ENCODE measurements around the gene PPP2R1B. TPM values are rescaled to one million over a fixed set of nuclear protein-coding genes. Genes with fewer than 3 reads are reported as not detected.

Gene PPP2R1B
- polyA plus RNA-seq, 3 donors: 21.1 to 27.5 (median 22.4) TPM

DNA sequence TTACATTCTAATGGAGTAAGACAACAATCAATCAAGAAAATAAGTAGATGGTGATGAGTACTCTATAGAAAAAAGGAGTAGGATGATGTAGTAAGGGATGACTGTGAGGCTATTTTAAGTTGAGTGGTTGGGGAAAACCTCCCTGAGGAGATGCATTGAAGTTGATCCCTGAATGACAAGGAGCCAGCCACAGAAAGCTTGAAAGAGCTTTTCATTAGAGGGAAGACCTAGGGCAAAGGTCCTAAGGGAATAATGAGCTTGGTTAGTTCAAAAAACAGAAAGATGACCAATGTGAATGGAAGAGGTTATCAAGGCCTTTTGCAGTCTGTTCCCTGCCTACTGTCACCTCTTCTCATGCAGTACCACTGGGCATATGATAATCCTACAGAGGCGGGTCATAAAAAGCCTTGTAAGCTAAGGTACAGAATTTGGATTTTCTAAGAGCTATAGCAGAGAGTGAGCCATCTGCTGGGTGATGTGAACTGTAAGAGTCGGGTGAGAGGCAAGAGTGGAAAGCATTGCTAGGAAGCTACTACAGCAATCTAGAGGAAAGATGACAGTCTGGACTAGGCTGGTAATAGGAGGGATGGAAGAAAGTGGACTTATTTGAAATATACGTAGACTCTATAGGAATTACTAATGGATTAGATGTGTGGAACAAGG is 3.1 kb downstream of the PPP2R1B start:
- no peak for DNase-seq (ENCODE audit: extremely low read depth in 1 of 11, low read depth in 9 of 11, low spot score in 4 of 11)

DNA sequence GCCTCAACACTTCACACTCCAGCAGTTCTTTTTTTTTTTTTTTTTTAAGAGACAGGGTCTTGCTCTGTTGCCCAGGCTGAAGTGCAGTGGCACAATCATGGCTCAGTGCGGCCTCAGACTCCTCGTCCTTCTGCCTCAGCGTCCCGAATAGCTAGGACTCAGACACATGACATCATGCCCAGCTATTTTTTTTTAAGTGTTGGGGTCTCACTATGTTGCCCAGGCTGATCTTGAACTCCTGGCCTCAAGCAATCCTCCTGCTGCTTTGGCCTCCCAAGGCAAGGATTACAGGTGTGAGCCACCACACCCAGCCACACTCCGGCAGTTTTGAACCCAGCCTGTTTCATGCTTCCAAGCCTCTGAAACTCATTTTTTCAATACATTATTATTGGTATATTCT is 3.7 kb downstream of the PPP2R1B start:
- no peak for DNase-seq (ENCODE audit: extremely low read depth in 1 of 11, low read depth in 9 of 11, low spot score in 4 of 11)

- DNase-seq (ENCODE audit: extremely low read depth in 1 of 11, low read depth in 9 of 11, low spot score in 4 of 11): no peak
Observed at GRCh38 chr11:111761036-111761435, 5.2 kb downstream of the PPP2R1B start.

DNA sequence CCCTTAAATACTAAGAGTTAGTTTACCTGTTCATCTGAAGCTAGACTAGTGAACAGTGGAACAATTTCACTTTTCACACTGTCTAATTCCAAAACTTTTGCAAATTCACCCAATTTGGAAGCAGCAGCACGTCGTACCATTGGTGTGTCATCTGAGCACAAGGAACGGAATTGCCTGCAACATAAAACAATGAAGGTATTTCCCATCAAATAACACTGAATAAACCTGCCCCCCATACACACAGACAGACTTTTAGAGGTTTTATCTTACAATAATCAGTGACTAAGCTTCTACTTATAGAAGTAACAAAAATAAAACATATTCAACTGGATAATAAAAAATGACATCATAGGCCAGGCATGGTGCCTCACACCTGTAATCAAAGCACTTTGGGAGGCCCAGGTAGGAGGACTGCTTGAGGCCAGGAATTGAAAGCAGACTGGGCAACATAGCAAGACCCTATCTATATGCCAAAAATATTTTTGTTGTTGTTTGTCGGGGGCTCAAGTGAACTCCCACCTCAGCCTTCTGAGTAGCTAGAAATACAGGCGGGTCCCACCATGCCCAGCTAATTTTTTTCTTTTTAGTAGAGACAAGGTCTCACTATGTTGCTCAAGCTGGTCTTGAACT is 6.3 kb downstream of the PPP2R1B start:
- no peak for DNase-seq (ENCODE audit: extremely low read depth in 1 of 11, low read depth in 9 of 11, low spot score in 4 of 11)

DNA sequence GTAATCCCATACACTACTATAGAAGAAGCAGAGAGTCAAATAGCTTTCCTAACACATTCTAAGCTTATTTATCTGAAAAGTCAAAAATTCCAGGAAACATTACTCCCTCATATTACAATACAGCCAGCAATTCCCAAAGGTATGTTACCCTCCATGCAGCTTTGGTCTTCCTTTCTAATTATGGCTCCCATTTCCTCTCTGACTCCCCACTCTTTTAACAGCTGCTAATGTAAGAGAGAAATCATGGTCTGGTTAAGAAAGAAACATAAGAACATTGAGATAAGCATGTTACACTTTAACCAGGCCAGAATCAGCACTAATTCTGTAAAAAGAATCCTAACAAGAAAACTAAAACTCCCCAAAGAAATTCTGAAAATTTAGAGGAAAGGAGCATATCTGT is 6.8 kb downstream of the PPP2R1B start:
- DNase-seq (ENCODE audit: extremely low read depth in 1 of 11, low read depth in 9 of 11, low spot score in 4 of 11): no peak

DNA sequence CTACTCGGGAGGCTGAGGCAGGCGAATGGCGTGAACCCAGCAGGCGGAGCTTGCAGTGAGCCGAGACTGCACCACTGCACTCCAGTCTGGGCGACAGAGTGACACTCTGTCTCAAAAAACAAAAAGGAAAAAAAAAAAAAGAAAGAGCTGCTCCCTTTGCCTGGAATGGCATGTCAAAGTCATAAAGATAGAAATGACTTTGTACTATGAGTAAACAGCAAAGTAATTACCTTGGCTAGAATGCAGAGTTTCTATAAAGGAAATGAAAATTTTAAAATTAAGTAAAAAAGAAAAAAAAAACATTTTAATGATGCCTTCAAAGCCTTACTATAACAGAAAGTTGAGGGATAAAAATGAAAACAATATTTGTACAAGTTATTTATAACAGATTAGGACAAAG is 10.1 kb downstream of the PPP2R1B start:
- no peak for DNase-seq (ENCODE audit: extremely low read depth in 1 of 11, low read depth in 9 of 11, low spot score in 4 of 11)

DNA sequence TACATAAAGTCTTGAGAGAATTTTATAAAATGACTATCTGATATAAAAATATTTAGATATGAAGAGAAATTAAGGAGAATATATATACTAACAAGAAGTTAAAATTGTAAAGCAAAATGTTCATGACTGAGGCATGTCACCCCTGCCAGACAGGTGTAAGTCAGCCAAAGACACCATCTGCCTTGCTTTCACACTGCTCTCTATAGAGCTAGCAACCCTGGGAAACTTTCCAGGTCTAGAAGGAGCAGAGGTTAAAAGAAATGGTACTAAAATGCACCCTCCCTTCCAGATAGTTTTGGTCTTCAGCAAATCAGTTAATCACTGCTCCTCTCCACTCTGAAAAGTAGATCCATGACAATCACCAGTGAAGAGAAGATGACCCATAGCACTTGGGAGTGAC is 16.5 kb downstream of the PPP2R1B start:
- no peak for DNase-seq (ENCODE audit: extremely low read depth in 1 of 11, low read depth in 9 of 11, low spot score in 4 of 11)

DNA sequence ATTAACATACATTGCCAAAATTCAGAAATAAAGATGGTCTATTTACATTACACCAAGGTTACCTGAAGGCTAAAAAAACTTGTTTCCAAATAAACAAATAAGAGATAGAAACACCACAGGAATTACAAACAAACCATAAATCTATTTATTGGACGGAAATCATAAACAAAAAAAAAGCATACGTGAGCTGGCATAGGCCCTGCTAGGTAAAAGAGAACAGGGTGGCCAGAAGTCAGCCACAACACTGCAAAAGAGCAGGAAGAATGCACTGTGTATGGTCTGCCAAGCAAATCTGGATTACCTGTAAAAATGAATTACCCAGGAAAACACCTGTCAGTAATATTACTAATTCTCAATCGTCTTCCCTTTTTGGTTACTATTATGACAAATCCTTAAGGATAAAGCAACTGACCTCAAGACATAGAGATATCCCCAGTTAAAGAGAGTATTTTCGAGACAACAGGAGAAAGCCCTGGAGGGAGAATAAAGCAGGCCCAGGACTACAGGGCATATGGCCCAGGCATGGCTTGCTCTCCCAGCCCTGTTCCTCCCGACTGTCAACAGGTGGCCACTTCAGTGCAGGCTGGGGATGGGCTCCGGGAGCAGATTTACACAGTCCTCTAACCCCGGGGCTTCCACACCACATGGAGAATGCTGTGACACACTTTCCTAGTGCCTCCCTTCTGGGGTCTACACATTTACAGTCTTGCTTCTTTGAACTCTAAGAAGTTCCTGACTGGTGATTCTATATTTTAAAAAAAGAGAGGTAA is 18.0 kb downstream of the PPP2R1B start:
- no peak for DNase-seq (ENCODE audit: extremely low read depth in 1 of 11, low read depth in 9 of 11, low spot score in 4 of 11)

- no peak for DNase-seq (ENCODE audit: extremely low read depth in 1 of 11, low read depth in 9 of 11, low spot score in 4 of 11)
Observed at GRCh38 chr11:111745719-111746504, 20.3 kb downstream of the PPP2R1B start.

DNA sequence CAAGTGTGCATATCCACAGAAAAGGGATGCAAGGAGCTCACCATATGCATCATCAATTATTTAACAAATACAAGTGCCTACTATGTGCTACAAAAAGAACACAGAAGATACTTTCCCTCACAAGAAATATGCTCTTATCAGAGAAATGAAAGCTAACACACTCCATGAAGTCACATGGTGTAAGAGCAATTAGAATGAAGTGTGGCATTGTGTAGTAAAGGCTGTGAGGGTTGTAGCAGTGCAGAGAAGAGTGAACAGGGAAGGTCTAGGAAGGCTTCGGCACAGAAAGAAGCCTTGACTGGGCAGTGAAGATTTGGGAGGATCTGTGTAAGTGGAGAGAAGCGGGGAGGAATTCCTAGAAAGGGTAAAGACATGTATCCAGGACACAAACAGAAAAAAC is 22.5 kb downstream of the PPP2R1B start:
- DNase-seq (ENCODE audit: extremely low read depth in 1 of 11, low read depth in 9 of 11, low spot score in 4 of 11): no peak

DNA sequence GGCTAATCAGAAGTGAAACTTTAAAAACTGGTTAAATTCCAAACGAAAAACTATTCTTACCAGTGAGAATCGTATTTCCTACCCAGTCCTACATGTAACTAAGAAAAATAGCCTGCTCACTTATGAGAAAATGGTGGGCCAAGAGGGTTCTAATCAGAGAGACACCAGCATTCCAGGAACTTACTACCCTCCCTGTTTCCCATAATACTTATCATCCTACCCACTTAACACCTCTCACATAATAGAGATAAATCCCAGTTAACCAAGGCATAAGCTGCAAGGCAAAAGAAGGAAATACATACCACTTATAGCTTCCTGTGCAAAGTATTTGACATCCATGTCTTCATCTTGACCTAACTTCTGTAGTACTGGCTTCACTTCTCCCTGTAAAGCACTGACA is 24.4 kb downstream of the PPP2R1B start:
- no peak for DNase-seq (ENCODE audit: extremely low read depth in 1 of 11, low read depth in 9 of 11, low spot score in 4 of 11)

GRCh38 chr11:111739299-111739698 is 26.9 kb downstream of the PPP2R1B start:
- DNase-seq (ENCODE audit: extremely low read depth in 1 of 11, low read depth in 9 of 11, low spot score in 4 of 11): no peak

DNA sequence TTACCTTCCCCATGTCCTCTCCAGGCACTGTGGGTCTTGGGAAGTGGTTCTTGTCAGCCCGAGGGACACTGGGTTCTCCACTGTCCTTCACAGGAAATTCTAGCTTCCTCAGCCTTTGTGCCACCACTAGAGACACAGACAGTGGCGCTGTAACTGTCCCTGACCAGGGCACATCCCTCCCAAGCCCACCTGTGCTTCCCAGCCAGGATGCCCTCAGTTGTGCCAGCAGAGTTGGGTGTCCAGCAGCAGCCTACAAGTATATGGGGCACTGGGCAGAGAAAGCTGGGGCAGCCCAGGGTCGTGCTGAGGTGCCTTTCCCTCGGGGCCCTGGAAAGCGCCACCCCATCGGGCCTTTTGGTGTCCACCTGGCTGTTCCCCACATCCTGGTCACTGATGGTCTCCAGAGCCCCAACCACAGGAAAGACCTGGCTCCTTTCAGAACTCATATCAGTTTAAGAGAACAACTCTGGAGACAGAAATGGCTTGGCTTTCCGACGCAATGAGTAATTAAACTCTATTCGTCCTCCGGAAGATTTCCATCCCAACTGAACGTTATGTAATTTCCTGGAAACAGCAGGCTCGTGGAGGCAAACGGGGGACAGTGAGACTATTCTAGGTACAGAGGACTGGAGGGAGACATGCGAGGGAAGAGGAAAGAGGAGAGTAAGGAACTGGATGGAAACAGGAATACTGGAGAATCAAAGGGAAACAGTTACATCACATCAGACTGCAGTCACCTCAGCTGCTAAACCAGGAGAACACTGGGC is 28.6 kb downstream of the PPP2R1B start:
- no peak for DNase-seq (ENCODE audit: extremely low read depth in 1 of 11, low read depth in 9 of 11, low spot score in 4 of 11)

DNA sequence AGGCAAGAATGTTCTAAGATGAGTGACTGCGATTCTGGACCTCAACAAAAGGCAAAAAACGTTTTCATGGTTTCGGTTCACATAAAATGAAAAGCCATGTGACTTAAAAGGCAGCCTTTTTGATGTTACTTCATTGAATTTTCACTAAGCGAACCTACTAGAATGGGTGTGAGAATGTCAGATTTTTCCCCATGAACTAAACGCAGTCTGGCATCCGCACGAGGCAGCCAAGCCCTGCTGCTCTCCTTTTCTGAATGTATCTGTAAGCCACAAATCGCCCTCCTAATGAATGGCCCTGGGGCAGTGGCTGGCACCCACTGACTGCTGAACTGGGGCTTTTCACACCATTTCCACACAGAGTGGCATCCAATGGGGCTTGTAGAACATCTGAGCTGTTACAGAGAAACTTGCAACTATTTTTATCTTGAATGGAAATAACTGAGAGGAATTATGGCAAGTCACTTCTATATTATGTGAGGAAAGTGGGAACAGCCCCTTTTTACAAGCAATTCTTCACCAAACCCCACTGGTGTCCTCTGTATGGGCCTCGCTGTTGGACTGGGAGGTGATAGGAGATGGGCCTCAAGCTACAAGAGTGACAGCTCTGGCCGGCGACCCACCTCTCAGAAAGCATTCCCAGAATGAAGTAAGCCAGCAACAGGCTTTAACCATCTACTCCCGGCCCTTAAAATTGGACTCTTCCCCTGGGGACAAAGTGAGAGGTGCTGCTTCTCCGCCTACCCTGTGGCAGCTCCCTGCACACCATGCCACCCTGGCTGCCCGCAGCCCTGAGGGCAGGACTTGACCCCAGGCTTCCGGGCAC is 29.4 kb downstream of the PPP2R1B start:
- no peak for DNase-seq (ENCODE audit: extremely low read depth in 1 of 11, low read depth in 9 of 11, low spot score in 4 of 11)

- no peak for DNase-seq (ENCODE audit: extremely low read depth in 1 of 11, low read depth in 9 of 11, low spot score in 4 of 11)
Observed at GRCh38 chr11:111736181-111736590, 30.0 kb downstream of the PPP2R1B start.

DNA sequence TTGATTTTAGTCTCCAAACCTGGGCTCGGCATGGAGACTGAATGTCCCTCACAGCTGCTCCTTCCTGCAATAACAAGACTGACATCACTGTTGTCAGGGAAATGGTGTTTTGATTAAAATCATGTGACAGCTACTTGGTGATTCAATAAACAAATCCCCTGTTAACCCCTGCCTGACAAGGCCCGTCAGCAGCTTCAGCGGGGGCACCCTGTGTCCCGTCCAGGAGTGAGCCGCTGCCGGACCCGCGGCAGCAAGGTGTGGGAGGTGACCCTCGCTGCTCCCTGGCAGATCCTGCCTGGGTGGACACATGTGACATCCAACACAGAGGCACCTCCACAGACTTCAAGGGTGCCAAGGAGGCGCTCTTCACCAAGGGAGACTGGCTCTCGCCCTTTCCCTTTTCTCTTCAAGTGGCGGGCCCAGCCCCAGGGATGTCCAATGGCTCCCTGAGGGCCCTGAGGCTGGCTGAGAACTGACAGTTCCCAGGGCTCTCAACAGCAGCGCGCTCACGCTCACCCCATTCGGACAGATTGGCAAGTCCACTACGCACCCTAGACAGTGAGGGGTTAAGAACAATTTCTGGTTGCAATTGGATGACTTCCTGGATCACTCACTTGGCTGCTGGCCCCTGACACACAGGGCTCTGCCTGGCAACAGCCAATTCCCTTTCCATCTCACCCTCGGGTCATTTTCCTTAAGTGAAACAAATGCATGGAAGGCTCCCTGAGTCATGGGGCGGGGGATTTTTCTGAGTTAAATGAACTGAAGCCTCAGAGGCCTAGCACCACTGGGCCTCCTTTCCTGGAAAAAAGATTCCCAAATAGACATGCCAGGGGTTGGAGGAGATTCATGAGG is 30.7 kb downstream of the PPP2R1B start:
- DNase-seq (ENCODE audit: extremely low read depth in 1 of 11, low read depth in 9 of 11, low spot score in 4 of 11): peak; percentile 73 to 91 (median 79)

- no peak for DNase-seq (ENCODE audit: extremely low read depth in 1 of 11, low read depth in 9 of 11, low spot score in 4 of 11)
Observed at GRCh38 chr11:111734954-111735261, 31.3 kb downstream of the PPP2R1B start.

Data from renal cortex interstitium (tissue), 11 donors.